ENCODE data around the gene TAF5L. TPM values are rescaled to one million over a fixed set of nuclear protein-coding genes. Genes with fewer than 3 reads are reported as not detected.
A peak's percentile ranks its signal among the peaks of the same experiment; 100 is the strongest.

The TAF5L gene
- total and polyA plus RNA-seq, 2 of the 13 experiments (the other 11 are each of a cell fraction or from before 2014, with no cell fraction given): 10.8 to 18.2 TPM

DNA sequence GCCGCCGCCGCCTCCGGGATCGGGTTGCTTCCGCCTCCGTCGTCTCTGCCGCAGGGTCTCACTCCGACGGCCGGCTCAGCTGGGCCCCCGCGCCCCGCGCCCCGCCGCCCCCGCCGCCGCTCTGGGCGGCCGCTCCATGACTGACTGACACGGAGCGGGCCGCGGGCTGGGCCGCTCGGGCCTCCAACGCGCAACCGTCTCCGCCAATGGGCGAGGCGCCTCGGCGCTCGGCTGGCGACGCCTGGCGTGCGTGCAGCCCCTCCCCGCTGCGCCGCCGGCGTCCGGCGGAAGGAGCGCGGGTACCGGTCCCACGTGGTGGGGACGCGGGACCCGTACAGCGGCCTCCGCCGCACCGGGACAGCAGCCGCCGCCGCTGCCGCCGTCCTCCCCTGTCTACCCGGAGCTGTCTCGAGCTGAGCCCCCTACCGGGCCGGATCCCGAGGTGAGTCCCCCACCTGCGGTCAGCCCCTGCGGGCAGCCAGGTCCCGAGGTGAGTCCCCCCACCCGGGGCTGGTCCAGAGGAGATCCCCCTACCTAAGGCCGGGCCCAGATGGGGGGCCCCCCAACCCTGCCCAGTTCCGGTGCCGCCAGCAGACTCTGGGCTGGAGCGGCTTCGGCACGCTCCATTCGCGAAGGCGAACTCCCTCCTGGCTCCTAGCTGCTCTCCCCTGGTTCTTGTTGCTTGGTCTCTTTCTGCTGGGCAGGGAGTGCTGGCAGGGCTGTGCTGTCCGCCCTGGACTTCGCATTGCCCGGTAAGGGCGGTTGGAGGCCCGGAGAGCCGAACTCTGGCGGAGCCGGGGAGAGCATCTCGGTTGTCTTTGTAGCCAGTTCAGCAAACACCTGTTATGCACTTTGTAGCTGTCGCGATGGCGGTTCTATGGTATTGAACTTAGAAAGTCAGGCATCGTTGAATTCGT is at the start of gene TAF5L, which contains the start of gene URB2 (continued):
- TF ChIP-seq ZNF496 (CRISPR knock-in tag; IDR thresholded peaks at IDR 0.05; ENCODE audit: insufficient replicate concordance): no peak
- no peak for TF ChIP-seq ZFP1 (CRISPR knock-in tag; IDR thresholded peaks at IDR 0.05)
- TF ChIP-seq ZNF619 (CRISPR knock-in tag; IDR thresholded peaks at IDR 0.05): no peak
- TF ChIP-seq SYNCRIP (IDR thresholded peaks at IDR 0.05; ENCODE audit: insufficient read depth, low read depth, low read length): no peak
- no peak for TF ChIP-seq SOX6 (IDR thresholded peaks at IDR 0.05)
- TF ChIP-seq SOX6 (CRISPR knock-in tag; IDR thresholded peaks at IDR 0.05): peak; percentile 61
- TF ChIP-seq, protein P1, sequence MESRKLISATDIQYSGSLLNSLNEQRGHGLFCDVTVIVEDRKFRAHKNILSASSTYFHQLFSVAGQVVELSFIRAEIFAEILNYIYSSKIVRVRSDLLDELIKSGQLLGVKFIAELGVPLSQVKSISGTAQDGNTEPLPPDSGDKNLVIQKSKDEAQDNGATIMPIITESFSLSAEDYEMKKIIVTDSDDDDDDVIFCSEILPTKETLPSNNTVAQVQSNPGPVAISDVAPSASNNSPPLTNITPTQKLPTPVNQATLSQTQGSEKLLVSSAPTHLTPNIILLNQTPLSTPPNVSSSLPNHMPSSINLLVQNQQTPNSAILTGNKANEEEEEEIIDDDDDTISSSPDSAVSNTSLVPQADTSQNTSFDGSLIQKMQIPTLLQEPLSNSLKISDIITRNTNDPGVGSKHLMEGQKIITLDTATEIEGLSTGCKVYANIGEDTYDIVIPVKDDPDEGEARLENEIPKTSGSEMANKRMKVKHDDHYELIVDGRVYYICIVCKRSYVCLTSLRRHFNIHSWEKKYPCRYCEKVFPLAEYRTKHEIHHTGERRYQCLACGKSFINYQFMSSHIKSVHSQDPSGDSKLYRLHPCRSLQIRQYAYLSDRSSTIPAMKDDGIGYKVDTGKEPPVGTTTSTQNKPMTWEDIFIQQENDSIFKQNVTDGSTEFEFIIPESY (CRISPR knock-in tag; IDR thresholded peaks at IDR 0.05): no peak
- 0 out of 2 replicates have a peak, but pooled peaks have one; percentile 66 for TF ChIP-seq FLYWCH1 (CRISPR knock-in tag; IDR thresholded peaks at IDR 0.05)
- no peak for TF ChIP-seq PHF5A (CRISPR knock-in tag; IDR thresholded peaks at IDR 0.05; ENCODE audit: low read depth, unreplicated experiment)
- TF ChIP-seq REPIN1 (CRISPR knock-in tag; IDR thresholded peaks at IDR 0.05; ENCODE audit: borderline replicate concordance, low read depth): no peak
- TF ChIP-seq AFF4 (CRISPR knock-in tag; IDR thresholded peaks at IDR 0.05): no peak
- no peak for TF ChIP-seq ZNF652 (CRISPR knock-in tag; IDR thresholded peaks at IDR 0.05; ENCODE audit: borderline replicate concordance, low read depth)
- no peak for TF ChIP-seq POGZ (CRISPR knock-in tag; IDR thresholded peaks at IDR 0.05)
- no peak for TF ChIP-seq E2F1 (CRISPR knock-in tag; IDR thresholded peaks at IDR 0.05)
- TF ChIP-seq ZSCAN29 (CRISPR knock-in tag; conservative IDR thresholded peaks at IDR 0.05): no peak
- peak; percentile 89 for TF ChIP-seq HDAC1 (CRISPR knock-in tag; IDR thresholded peaks at IDR 0.05)
- no peak for TF ChIP-seq ZNF296 (CRISPR knock-in tag; conservative IDR thresholded peaks at IDR 0.05)
- TF ChIP-seq ADNP (CRISPR knock-in tag; IDR thresholded peaks at IDR 0.05): no peak
- TF ChIP-seq, protein P2, sequence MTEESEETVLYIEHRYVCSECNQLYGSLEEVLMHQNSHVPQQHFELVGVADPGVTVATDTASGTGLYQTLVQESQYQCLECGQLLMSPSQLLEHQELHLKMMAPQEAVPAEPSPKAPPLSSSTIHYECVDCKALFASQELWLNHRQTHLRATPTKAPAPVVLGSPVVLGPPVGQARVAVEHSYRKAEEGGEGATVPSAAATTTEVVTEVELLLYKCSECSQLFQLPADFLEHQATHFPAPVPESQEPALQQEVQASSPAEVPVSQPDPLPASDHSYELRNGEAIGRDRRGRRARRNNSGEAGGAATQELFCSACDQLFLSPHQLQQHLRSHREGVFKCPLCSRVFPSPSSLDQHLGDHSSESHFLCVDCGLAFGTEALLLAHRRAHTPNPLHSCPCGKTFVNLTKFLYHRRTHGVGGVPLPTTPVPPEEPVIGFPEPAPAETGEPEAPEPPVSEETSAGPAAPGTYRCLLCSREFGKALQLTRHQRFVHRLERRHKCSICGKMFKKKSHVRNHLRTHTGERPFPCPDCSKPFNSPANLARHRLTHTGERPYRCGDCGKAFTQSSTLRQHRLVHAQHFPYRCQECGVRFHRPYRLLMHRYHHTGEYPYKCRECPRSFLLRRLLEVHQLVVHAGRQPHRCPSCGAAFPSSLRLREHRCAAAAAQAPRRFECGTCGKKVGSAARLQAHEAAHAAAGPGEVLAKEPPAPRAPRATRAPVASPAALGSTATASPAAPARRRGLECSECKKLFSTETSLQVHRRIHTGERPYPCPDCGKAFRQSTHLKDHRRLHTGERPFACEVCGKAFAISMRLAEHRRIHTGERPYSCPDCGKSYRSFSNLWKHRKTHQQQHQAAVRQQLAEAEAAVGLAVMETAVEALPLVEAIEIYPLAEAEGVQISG (CRISPR knock-in tag; IDR thresholded peaks at IDR 0.05): peak; percentile 76
- no peak for TF ChIP-seq MBNL3 (CRISPR knock-in tag; conservative IDR thresholded peaks at IDR 0.05)
